ENCODE data around the gene NLK.
"Not testable (repeated sequence)": the region's sequence is repeated elsewhere in the genome, so short reads cannot be mapped to it uniquely, and the experiment has no call there.

Gene NLK

DNA sequence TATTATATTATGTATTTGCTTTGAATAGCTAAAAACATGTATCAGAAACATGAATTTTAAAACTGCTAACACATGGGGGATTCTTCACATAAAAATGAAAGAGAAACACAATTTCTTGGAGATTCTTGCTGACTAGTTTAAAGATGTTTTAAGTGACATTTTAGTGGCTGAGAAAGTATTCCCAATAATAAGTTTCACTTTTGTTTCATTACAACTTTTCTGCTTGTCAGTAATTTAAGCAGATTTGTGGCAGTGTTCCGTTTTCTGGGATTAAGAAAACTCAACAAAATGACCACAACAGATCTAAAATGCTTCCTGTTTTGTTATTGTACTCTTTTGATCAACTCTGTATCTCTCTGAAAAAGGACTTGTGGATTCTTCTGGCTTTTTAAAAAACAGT lies 75.9 kb downstream of the NLK start:
- peak; percentile 89 for DNase-seq

DNA sequence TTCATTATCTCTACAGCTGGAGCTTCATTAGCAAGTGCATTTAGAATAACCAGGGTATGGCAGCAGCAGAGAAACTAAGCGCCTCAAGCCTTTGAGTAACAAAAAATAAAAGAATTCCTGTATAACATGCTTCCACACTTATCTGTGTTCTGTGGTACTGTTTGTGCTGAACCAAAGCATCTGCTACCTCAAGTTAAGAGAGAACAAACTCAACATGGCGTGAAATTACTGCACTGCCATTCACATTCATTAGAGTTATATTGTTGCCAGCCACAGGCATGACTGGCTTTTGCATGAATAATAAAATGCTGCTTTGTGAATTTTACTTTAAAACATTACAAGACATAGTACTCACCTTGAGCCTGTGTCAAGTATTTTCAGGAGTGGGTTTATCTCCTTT lies 76.6 kb downstream of the NLK start:
- no peak for DNase-seq

DNA sequence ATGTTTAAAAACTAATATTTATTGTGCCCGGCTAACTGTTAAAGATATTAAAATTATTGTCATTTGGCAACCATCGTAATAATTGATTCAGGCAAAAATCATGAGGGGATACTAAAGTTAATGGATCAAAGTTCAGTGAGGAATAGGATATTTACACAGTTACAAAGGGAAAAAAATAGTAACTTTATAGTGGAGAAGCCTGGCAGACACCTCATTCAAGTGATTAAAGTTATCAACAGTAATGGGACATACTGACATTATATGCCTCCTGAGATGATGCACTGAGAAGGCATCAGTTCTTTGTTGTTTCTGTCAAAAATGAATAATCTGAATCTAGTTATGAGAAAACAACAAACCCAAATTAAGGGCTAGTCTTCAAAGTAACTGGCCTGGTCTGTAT lies 77.1 kb downstream of the NLK start:
- DNase-seq = no peak

DNA sequence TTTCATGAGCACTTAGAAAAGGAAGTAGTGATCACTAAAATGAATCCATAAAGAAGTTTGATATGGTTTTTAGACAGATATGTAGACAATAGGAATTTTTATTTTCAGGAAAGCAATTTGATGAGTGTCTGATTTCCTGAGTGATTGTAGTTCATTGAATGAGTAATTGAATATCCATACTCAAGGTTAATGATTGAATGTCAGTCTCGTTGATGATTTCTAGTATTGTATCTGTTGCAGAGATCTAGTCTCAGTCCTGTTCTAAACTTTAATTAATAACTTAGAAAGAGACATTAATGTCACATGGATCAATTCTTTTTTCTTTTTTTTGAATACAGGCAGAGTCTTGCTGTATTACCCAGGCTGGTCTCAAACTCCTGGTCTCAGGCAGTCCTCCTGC lies 78.3 kb downstream of the NLK start:
- DNase-seq = no peak

DNA sequence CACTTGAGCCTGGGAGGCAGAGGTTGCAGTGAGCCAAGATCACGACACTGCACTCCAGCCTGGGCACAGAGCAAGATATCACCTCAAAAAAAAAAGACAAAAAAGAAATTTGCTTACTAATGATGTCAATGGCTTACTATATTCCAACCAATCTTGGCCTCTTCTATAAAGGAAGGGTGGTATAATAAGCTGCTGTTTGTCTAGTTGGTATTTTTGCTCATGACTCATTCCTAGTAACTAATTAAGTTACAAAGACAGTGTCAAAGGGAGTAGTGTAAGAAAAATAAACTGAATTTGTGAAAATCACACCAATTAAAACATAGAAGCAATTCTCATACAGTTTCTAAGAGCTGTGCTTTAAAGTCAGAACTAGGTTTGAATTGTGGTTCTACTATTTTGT lies 82.5 kb downstream of the NLK start:
- DNase-seq = no peak

DNA sequence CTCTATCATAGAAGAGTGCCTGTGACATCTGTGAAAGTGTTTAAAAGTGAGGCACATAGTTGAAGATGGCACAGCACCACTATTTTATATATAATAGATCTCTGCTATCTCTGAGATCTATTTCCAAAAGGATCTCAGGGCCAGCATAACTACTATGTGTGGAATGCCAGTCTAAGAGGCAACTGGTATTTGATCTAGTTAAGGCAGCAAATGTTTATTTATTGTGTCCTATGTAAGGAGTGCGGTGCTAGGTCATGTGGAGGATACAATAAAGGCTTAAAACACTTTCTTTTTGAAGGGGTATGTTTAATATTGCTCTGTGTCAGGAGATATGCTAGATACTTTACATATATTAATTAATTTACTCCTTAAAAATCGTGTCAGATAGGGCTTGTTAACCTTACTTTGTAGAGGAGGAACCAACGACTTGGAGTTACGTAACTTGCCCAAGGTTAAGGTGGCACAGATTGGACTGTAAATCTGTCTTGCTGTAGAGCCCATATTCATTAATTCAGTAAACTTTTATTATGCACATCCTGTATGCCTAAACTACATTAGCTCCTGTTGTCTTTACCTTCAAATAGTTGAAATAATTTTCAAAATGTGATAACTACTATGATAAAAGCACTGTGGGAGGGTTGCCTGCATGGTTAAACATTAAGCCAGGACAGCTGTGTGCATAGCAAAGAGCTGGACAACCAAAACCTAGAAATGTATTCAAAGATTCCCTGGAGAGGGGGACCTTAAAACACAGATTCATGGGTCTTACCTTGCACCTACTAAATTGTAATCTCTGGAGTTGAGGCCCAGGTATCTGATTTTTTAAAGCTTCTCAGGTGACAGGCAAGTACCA lies 83.3 kb downstream of the NLK start:
- no peak for DNase-seq

DNA sequence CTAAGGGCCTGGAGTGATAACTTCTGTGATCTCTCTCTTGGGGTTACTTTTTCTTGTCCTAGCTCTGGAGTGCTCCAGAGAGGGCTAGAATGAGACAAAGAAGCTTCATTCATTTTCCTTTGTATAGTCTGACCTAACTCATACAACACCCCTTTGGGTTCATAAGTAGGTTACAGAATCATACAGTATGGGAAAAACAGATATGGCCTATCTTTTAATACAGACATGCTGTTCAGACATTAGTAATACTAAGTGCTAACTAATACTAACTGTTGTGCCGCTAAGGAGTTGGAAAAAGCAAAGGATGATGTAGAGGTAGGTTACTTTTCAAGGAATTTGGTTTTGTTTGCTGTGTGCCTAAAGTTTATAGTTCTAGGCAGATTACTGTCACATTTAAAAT lies 84.7 kb downstream of the NLK start:
- no peak for DNase-seq

DNA sequence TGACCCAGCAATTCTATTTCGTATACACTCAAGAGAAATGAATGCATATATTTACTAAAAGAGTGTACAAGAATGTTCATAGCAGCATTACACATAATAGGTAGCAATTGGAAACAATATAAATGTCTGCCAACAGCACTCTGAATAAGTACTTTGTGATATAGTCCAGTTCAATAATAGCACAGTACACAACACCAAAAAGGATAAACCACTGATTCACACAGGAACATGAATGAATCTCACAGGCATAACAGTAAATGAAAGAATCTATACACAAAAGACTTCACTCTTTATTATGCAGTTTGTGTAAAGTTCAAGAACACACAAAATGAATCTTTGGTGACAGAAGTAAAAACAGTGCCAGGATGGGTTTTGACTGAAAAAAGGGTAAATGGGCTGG lies 86.3 kb downstream of the NLK start:
- DNase-seq = no peak

DNA sequence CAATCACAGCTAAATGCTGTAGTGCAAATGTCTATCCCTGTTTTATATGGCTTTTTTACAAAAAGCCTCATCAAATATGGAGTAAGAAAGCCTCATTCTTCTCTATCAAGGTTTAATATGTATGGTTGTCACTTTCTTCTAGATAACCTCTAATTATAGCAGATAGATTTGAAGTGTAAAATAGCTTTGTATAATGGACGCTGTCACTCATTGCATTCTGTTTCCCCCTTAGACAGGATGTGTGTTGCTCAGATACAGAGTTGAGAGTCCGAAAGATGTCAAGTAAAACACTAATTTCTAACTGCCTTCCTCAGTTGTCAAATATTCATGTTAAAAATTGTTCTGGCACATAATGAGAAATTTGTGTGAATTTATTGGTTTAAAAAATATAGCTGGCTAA lies 88.0 kb downstream of the NLK start:
- no peak for DNase-seq

DNA sequence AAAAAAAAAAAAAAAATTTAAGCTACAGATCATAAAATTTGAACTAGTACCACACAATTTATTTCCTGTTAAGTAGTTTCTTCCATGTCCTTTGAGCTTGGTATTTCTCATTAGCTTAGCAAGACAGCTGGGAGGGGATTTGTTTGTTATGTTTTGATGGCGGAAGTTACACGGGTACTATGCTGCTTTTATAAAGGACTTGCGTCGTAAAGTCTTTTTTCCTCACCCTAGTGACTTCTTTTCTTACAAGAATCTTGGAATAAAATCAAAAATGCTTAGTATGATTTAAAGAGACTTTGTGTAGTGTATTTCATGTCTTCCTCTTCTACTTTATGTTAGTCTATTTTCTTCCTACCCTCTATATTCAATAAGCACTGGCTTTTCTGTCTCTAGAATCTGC lies 89.1 kb downstream of the NLK start:
- no peak for DNase-seq

DNA sequence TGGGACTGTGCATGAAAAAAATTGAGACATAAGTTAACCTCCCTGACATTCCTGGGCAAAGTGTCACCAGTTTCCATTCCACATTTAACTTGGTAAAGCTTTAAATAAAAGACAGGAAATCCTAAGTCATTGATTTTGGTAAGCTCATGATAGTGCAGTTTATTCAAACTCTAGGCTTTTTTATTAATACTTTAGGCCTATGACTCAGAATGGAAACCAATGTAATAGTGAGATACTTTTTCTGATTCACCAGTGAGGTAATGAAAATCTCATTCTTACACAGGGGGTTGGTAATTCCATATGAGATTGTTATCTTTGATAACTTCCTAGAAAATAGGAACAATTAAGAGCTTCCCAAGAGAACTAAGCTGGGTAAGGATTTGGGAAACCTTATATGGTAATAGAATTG lies 91.1 kb downstream of the NLK start:
- no peak for DNase-seq

DNA sequence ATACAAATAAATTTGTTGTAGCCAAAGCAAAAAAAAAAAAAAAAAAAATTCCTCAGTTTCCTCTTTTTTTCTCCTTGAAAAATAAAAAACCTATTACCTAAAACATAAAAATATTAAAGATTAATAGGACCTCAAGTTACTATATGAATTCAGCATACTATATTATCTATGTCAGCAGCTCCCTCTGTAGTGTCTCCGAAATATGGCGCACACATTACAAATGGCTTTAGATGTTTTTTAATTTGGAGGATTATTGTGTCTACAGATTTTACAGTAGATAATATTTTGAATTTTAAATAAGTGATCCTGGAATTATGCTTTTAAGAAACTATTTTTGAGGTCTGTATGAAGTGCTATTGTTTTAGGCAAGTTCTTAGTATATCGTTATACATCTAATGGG lies 94.4 kb downstream of the NLK start:
- no peak for DNase-seq

DNA sequence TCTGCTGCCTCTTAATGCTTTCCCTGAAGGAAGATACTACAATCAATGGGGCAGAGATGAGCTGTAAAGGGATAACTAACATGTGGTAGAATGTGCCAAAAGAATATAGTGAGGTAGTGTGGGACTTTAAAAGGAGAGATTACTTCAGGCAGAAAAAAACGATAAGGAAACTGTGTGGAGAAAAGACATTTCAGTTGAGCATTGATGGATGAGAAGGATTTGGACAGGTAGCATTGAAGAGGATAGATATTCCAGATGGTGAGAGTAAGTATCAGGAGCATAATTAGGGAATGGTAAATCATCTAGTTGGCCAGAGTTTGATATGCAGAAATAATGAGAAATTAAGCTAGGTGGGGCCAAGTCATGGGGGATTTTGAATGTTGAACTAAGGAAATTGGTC lies 97.3 kb downstream of the NLK start:
- DNase-seq = no peak

DNA sequence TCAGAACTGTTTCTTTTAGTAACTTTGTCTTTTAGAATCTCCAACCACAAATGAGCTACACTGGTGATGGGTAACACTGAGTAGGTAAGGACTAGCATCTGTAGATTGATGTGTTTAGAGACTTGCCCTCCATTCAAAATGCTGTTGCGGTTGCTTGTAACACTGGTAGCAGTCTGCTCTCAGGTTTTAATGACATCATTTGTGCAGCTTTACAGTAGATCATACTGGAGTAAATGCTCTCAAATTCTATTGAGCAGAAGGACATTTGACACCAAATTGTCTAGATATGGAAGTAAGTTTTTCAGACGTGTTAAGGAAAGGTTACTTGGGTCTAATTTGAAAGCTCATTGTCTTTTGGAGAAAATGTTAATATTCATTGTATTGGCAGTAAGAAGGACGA lies 98.8 kb downstream of the NLK start:
- DNase-seq = no peak

DNA sequence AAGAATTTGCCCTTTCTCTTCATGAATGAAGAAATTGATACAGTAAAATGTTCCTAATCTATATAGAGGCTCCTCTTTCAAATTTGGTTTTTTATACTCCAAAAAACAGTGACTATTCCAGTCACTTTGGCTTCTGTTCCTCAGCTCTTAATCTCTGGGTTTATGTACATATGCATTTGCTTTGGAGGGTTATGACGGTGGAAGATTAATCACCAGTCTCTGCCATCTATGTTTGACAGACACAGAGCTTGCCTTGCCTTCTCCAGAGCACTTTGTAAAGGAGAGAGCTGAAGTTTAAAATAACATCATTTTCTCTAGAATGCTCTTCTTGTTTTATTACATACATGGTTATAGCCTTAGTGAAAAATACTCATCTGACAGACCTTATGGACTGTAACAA lies 99.3 kb downstream of the NLK start:
- DNase-seq = no peak

DNA sequence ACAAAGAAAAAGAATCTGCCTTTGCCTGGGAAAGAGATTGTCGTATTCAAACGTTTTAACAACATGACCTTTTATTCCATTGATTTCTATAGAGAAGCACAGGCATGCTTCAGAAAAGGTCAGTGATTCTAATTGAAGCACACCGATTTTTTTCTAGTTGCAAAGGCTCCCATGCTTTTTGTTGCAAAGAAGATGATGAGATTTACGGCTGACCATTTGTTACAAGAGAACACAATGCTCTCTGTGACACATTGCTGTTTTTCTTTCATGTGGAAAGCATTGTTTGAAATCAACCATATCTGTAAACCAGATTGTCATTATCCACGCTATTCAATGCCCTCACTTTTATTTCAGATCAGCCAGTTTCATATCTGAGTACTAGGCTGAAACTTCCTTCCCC lies 99.8 kb downstream of the NLK start:
- DNase-seq = no peak

DNA sequence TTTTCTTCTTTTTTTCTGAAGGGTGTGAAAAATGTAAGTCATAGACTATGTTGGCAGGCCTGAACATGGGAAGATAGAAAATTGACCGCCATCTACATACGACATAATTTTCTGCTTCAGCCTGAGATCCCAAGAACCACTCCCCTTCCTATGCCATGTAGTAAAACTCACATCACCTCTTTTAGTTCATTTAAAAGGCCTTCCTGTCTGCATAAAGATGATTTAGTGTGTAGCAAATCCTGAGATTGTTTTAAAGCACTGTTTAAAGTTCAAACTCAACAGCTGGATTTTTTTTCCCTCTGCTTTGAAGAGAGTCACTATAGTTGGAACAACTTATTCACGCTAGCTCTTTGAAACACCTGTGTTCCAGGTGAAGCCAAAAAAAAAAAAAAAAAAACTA lies 101.5 kb downstream of the NLK start:
- no peak for DNase-seq

DNA sequence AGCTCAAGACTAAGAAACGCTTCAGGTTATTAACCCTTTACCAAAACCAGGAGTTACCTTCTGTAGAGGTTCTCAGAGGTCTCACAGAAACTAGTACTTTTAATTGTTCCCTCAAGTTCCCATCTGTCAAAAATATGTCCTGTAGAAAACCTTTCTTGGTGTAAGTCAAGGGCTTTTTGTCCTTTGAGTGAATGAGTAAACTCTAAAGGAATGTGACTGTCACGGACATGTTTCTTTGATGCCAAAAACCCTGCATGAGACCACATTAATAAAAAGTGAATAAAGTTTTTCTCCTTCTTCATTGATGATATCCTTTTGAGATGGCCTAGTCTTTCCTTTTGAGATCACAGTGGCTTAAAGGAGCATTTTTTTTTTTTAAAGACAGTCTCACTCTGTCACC lies 102.9 kb downstream of the NLK start:
- DNase-seq = no peak

DNA sequence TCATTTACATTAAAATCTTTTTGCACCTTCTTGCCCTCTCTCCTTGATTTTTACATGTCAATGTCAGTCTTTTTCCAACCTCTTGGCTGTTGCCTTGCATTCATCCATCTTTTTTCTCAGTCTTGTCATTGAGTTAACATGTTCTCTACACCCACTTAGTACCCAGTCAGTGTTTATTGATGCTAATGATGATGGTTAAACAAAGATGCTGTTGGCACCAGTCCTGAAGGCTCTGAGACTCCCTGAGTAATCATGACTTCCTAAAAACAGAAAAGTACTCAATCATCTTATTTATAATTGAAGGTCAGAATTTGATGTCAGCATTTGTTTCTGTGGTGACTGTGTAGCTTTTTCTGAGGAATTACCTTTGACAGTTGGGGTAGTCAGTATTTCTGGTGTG lies 104.5 kb downstream of the NLK start:
- DNase-seq = no peak

DNA sequence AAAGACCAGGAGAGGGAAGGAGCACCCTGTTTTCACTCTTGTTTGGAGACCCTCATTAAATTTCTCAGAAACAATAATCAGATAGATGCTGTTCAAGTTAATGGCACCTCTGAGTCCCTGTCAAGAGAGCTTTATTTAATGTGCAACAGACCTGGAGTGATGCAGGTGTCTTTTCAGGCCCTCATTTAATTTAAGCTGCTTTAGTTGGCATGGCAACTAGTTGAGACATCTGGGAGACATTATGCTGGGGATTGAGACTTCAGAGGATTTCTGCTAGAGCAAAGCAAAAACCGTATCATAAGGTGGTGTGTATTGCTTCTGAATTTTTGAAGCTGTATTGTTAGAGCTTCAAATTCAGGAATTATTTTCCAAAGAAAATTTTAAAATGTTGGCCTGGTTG lies 108.5 kb downstream of the NLK start:
- DNase-seq = no peak

DNA sequence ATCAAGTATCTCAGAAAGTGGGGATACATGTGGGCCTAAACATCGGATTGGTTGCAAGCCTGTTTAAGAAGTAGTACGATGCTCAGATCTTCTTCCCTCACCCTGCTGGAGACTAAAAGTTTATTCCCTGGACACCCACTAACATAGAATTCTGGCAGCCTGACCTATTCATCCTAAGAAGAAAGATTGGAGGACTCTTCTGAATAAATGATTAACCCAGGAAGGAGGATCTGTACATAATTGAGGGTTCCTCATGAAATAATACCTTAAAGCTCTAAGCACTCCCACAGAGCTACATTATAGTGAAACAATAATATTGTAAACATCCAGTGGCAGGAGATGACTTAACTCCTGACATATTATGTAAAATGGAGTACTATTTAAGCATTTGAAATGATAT lies 111.7 kb downstream of the NLK start:
- no peak for DNase-seq

DNA sequence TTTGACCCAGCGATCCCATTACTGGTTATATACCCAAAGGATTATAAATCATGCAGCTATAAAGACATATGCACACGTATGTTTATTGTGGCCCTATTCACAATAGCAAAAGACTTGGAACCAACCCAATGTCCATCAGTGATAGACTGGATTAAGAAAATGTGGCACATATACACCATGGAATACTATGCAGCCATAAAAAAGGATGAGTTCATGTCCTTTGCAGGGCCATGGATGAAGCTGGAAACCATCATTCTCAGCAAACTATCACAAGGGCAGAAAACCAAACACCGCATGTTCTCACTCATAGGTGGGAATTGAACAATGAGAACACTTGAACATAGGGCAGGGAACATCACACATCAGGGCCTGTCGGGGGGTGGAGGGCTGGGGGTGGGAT lies 112.9 kb downstream of the NLK start:
- not testable (repeated sequence) for DNase-seq

DNA sequence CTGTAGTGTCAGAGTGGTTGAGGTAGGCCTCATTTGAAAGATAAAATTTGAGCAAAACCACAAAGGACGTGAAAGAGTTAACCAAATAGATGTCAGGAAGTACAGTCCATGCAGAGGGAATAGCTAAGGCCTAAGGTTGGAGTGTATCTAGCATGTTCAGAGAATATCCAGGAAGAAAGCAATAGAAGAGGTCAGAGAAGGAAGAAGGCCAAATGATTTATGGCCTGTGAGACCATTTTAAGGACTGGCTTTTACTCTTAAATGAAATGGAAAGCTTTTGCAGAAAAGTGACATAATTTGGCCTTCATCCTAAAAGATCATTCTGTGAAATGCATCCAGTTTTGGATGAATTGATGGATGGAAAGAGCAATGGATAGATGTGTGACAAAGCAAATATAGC lies 116.5 kb downstream of the NLK start:
- no peak for DNase-seq

DNA sequence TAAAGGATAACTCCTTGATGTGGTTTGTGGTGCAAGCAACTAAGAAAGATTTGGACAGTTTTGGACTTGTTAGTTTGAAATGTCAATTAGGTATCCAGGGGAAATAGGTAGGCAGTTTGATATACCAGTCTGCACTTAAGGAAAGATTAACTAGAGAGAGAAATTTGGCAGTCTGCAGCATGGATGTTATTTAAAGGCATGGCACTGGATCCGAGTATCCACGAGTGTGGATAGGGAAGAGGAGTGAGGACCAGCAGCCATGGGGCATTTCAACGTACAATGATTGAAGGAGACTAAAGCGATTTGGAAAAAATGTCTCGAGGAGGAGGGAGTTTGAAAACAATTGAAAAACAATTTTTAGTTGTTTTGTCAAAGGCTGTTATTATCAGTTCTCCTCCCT lies 117.4 kb downstream of the NLK start:
- no peak for DNase-seq

DNA sequence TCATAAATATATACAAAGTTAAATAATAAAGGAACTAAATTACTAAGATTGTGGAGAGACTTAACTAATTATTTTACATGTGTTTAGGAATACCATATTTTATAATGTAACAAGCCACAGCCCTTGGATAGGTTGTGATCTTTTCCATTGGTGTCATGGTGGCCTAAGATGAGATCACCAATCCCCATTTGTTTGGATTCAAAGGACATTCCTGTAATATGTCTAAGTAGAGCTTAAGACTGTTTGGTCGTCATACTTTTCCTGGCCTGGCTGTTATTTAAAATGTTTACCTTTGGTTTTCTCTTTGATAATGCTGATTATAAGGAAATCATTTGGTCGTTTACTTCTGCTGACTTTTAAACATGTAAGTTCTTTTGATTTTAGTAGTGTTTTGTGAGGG lies 118.1 kb downstream of the NLK start:
- DNase-seq = no peak

DNA sequence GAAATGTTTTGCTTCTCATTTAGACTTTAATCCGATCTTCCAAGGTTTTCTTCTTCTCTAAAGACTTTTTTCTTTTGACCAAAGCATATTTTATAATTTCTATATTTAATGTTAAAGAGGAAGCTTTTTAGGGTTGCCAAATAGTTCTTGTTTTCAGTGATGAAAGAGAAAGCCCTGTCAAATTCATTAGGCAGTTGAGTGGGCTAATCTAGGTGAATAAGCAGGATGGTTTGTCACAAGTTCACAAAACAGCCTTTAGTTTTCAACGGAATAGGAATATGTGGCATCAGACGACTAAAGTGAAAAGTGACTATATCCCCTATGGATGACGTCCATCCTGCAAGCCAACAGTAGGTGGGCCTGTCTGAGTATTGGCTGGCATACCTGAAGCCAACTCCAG lies 118.8 kb downstream of the NLK start:
- peak; percentile 35 for DNase-seq

Data from suppressor macrophage treated with lipopolysaccharide for 4 hours (primary cell).